HEK293 (cell line): ENCODE data around the gene DPYD.

Experiments used
- CTCF ChIP-seq: fragments of 450-650 bp; formaldehyde crosslinking; IDR thresholded peaks from 2 replicates; pipeline ENCODE4 v1.5.1; 2016; ENCODE audit warnings: missing biosample characterization, missing genetic modification characterization
- GLIS2 ChIP-seq: fragments of 450-650 bp; formaldehyde crosslinking; IDR thresholded peaks from 2 replicates; pipeline ENCODE4 v1.5.1; 2016; ENCODE audit warnings: missing biosample characterization, missing genetic modification characterization
- SP3 ChIP-seq: fragments of 450-650 bp; formaldehyde crosslinking; IDR thresholded peaks from 2 replicates; pipeline ENCODE4 v1.5.1; 2016; ENCODE audit warnings: missing biosample characterization, missing genetic modification characterization
- ZNF248 ChIP-seq: fragments of 450-650 bp; formaldehyde crosslinking; IDR thresholded peaks from 2 replicates; pipeline ENCODE4 v1.5.1; 2017; ENCODE audit warnings: missing biosample characterization, missing genetic modification characterization
- ZNF274 ChIP-seq, 2 experiments: fragments of 200-500 bp in 1 of 2; fragments of 450-650 bp in 1 of 2; sonication (Bioruptor generic) in 1 of 2; formaldehyde crosslinking in 1 of 2; IDR thresholded peaks; 2 replicates each; pipeline versions ENCODE4 v1.5.1 to v1.6.1; 2014 to 2016; ENCODE audit warnings: borderline replicate concordance in 1 of 2, inconsistent platforms in 1 of 2, low read length in 1 of 2, missing biosample characterization in 1 of 2, missing genetic modification characterization in 1 of 2
- ZNF280C ChIP-seq: fragments of 450-650 bp; formaldehyde crosslinking; IDR thresholded peaks from 2 replicates; pipeline ENCODE4 v1.5.1; 2016; ENCODE audit warnings: missing biosample characterization, missing genetic modification characterization
- ZNF324 ChIP-seq: fragments of 450-650 bp; formaldehyde crosslinking; IDR thresholded peaks from 2 replicates; pipeline ENCODE4 v1.5.1; 2016; ENCODE audit warnings: missing biosample characterization, missing genetic modification characterization

GRCh38 chr1:97764991-97765390 is 155.8 kb downstream of the DPYD start:
- TF ChIP-seq ZNF248 (tag by site-specific recombination): no peak
- TF ChIP-seq ZNF280C (tag by site-specific recombination): no peak
- TF ChIP-seq CTCF (tag by site-specific recombination): no peak
- TF ChIP-seq SP3 (tag by site-specific recombination): no peak
- no peak for TF ChIP-seq GLIS2 (tag by site-specific recombination)
- TF ChIP-seq ZNF324 (tag by site-specific recombination): no peak
- TF ChIP-seq ZNF274 (IDR thresholded peaks at IDR 0.05; ENCODE audit: low read length): no peak
- TF ChIP-seq ZNF274 (tag by site-specific recombination; IDR thresholded peaks at IDR 0.05; ENCODE audit: borderline replicate concordance): no peak
